Adrenal gland (tissue), 5 donors: ENCODE data around the gene MNT.
"Not testable (repeated sequence)": the region's sequence is repeated elsewhere in the genome, so short reads cannot be mapped to it uniquely, and the experiment has no call there.

Experiments used
- POLR2A ChIP-seq, 2 donors: fragments of 450-650 bp; IDR thresholded peaks; one replicate each; pipeline ENCODE4 v1.6.1; 2017; ENCODE audit warnings: antibody characterized with exemption in 2 of 2, mild to moderate bottlenecking in 2 of 2, moderate library complexity in 1 of 2
- TF ChIP-seq, protein P1 (sequence below), 6 experiments: fragments of 450-650 bp in 4 of 6; fragments of 200-600 bp in 2 of 6; sonication (generic) in 1 of 6; IDR thresholded peaks; 1 replicate in 5 of 6; 2 replicates in 1 of 6; pipeline versions ENCODE4 v1.5.1 to v1.8.0; 2016 to 2021; ENCODE audit warnings: antibody characterized with exemption in 6 of 6, mild to moderate bottlenecking in 2 of 6, moderate library complexity in 1 of 6
- donor health status: DM: no; HTN: no; CAD: no.

DNA sequence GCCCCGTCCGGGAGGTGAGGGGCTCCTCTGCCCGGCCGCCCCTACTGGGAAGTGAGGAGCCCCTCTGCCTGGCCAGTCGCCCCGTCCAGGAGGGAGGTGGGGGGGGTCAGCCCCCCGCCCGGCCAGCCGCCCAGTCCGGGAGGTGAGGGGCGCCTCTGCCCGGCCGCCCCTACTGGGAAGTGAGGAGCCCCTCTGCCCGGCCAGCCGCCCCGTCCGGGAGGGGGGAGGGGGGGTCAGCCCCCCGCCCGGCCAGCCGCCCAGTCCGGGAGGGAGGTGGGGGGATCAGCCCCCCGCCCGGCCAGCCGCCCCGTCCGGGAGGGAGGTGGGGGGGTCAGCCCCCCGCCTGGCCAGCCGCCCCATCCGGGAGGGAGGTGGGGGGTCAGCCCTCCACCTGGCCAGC, 46.6 kb upstream of the MNT start:
- TF ChIP-seq, protein P1, sequence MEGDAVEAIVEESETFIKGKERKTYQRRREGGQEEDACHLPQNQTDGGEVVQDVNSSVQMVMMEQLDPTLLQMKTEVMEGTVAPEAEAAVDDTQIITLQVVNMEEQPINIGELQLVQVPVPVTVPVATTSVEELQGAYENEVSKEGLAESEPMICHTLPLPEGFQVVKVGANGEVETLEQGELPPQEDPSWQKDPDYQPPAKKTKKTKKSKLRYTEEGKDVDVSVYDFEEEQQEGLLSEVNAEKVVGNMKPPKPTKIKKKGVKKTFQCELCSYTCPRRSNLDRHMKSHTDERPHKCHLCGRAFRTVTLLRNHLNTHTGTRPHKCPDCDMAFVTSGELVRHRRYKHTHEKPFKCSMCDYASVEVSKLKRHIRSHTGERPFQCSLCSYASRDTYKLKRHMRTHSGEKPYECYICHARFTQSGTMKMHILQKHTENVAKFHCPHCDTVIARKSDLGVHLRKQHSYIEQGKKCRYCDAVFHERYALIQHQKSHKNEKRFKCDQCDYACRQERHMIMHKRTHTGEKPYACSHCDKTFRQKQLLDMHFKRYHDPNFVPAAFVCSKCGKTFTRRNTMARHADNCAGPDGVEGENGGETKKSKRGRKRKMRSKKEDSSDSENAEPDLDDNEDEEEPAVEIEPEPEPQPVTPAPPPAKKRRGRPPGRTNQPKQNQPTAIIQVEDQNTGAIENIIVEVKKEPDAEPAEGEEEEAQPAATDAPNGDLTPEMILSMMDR (IDR thresholded peaks at IDR 0.05), result not testable (repeated sequence)
- TF ChIP-seq POLR2A (IDR thresholded peaks at IDR 0.05), result not testable (repeated sequence)
